Trophoblast cell (in vitro differentiated cells and primary cell): ENCODE measurements around the gene SYNJ2.

ENCODE experiments used
- DNase-seq, 2 donors: peaks; one replicate each; pipeline ENCODE4 v3.0.0-alpha.2; 2016
- H2AFZ ChIP-seq: 2 replicates; pipeline ENCODE4 v1.6.1; 2013; ENCODE audit warnings: low read length, moderate library complexity, mild to moderate bottlenecking; ENCODE audit not compliant: insufficient read depth, poor library complexity
- H2AK5ac ChIP-seq: 2 replicates; pipeline ENCODE4 v1.6.1; 2013; ENCODE audit warnings: mild to moderate bottlenecking, low read length
- H2BK120ac ChIP-seq: 2 replicates; pipeline ENCODE4 v1.6.1; 2013; ENCODE audit warnings: low read length, mild to moderate bottlenecking, moderate library complexity; ENCODE audit not compliant: insufficient read depth, poor library complexity
- H2BK12ac ChIP-seq: 2 replicates; pipeline ENCODE4 v1.6.1; 2013; ENCODE audit warnings: mild to moderate bottlenecking, low read length, moderate library complexity
- H2BK5ac ChIP-seq: 2 replicates; pipeline ENCODE4 v1.6.1; 2013; ENCODE audit warnings: low read length, low read depth, moderate library complexity, mild to moderate bottlenecking; ENCODE audit not compliant: poor library complexity
- H3K14ac ChIP-seq: 2 replicates; pipeline ENCODE4 v1.6.1; 2013; ENCODE audit warnings: mild to moderate bottlenecking, low read length
- H3K18ac ChIP-seq: 2 replicates; pipeline ENCODE4 v1.6.1; 2013; ENCODE audit warnings: mild to moderate bottlenecking, low read length
- H3K23ac ChIP-seq: 2 replicates; pipeline ENCODE4 v1.6.1; 2013; ENCODE audit warnings: low read length
- H3K27ac ChIP-seq: 2 replicates; pipeline ENCODE4 v1.5.1; 2013; ENCODE audit warnings: low read depth, mild to moderate bottlenecking, inconsistent platforms, low read length, moderate library complexity
- H3K27me3 ChIP-seq: 2 replicates; pipeline ENCODE4 v1.6.1; 2013; ENCODE audit warnings: inconsistent platforms, mild to moderate bottlenecking, low read length, moderate library complexity; ENCODE audit not compliant: insufficient read depth
- H3K36me3 ChIP-seq, 2 experiments: 1 replicate in 1 of 2; 2 replicates in 1 of 2; pipeline ENCODE4 v1.6.1; 2013; ENCODE audit warnings: low read length in 2 of 2, mild to moderate bottlenecking in 2 of 2, moderate library complexity in 1 of 2; ENCODE audit not compliant: insufficient read depth in 2 of 2, control insufficient read depth in 1 of 2
- H3K4ac ChIP-seq: 2 replicates; pipeline ENCODE4 v1.6.1; 2013; ENCODE audit warnings: low read depth, mild to moderate bottlenecking, low read length, moderate library complexity
- H3K4me1 ChIP-seq, 2 experiments: 1 replicate in 1 of 2; 2 replicates in 1 of 2; pipeline ENCODE4 v1.6.1; 2013; ENCODE audit warnings: low read length in 2 of 2, mild to moderate bottlenecking in 2 of 2, moderate library complexity in 1 of 2; ENCODE audit not compliant: insufficient read depth in 2 of 2, control insufficient read depth in 1 of 2
- H3K4me2 ChIP-seq: 2 replicates; pipeline ENCODE4 v1.6.1; 2013; ENCODE audit warnings: inconsistent platforms, mild to moderate bottlenecking, low read length, moderate library complexity
- H3K4me3 ChIP-seq: 2 replicates; pipeline ENCODE4 v1.5.1; 2013; ENCODE audit warnings: mild to moderate bottlenecking, low read depth, low read length, inconsistent platforms
- H3K79me1 ChIP-seq: one replicate; pipeline ENCODE4 v1.6.1; 2013; ENCODE audit warnings: low read length
- H3K79me2 ChIP-seq: 2 replicates; pipeline ENCODE4 v1.6.1; 2013; ENCODE audit warnings: low read length, mild to moderate bottlenecking; ENCODE audit not compliant: control insufficient read depth, insufficient read depth, poor library complexity
- H3K9ac ChIP-seq: 2 replicates; pipeline ENCODE4 v1.6.1; 2013; ENCODE audit warnings: mild to moderate bottlenecking, low read length
- H3K9me3 ChIP-seq: 2 replicates; pipeline ENCODE4 v1.6.1; 2013; ENCODE audit warnings: low read depth, mild to moderate bottlenecking, control low read depth, inconsistent platforms, low read length; ENCODE audit not compliant: insufficient read depth
- H4K12ac ChIP-seq: 2 replicates; pipeline ENCODE4 v1.6.1; 2013; ENCODE audit warnings: low read depth, mild to moderate bottlenecking, low read length, moderate library complexity
- H4K8ac ChIP-seq: 2 replicates; pipeline ENCODE4 v1.6.1; 2013; ENCODE audit warnings: low read depth, mild to moderate bottlenecking, low read length, moderate library complexity
- H4K91ac ChIP-seq: one replicate; pipeline ENCODE4 v1.6.1; 2013; ENCODE audit warnings: low read depth, mild to moderate bottlenecking, low read length, moderate library complexity
- WGBS: extraction: QIAGEN DNeasy Blood & Tissue Kit; methylation state at CpG from one replicate; pipeline ENCODE4 v1.1.7; 2013; ENCODE audit warnings: missing lambda C conversion rate; ENCODE audit not compliant: insufficient read length, insufficient coverage; ENCODE audit errors: extremely low coverage; 5-methylcytosine and 5-hydroxymethylcytosine counted together

Gene SYNJ2

GRCh38 chr6:158020811-158021210, 39.1 kb downstream of the SYNJ2 start:
- Histone ChIP-seq H3K4me2 (no peak overlapping the region), H3K9ac (no peak overlapping the region), H3K36me3 (peaks cover 13 to 27% of the 10 kb centered on the region in 2 experiments), H3K14ac (no peak overlapping the region), H2BK5ac (no peak overlapping the region), H2BK120ac (no peak overlapping the region), H3K4me1 (peaks cover 2 to 5% of the 10 kb centered on the region in 2 experiments), H2AFZ (no peak overlapping the region), H3K23ac (no peak overlapping the region), H3K18ac (no peak overlapping the region), H3K79me1 (peaks cover 6% of the 10 kb centered on the region), H3K79me2 (no peaks in the 10 kb centered on the region), H2BK12ac (no peak overlapping the region), H4K12ac (no peak overlapping the region), H2AK5ac (no peak overlapping the region), H4K8ac (no peak overlapping the region), H3K9me3 (peaks cover 1% of the 10 kb centered on the region), H3K27me3 (no peaks in the 10 kb centered on the region), H4K91ac (no peak overlapping the region), H3K27ac (no peak overlapping the region), H3K4ac (no peak overlapping the region), H3K4me3 (no peak overlapping the region)
- WGBS: no CpG with 5 or more reads among the region's 2 CpGs
- no peak for DNase-seq

- Histone ChIP-seq H3K4me1 (peaks cover 7 to 10% of the 10 kb centered on the region in 2 experiments), H3K27ac (no peak overlapping the region), H3K79me2 (peaks cover 2% of the 10 kb centered on the region), H3K4me3 (no peak overlapping the region), H3K18ac (peak overlapping the region; percentile 51), H2AK5ac (no peak overlapping the region), H3K14ac (no peak overlapping the region), H3K4ac (peak overlapping the region; percentile 1), H2BK120ac (no peak overlapping the region), H3K9ac (no peak overlapping the region), H3K27me3 (no peaks in the 10 kb centered on the region), H2BK5ac (no peak overlapping the region), H2BK12ac (no peak overlapping the region), H4K8ac (no peak overlapping the region), H2AFZ (peak overlapping the region; percentile 4), H3K36me3 (peaks cover 13 to 27% of the 10 kb centered on the region in 2 experiments), H4K91ac (no peak overlapping the region), H3K23ac (no peak overlapping the region), H4K12ac (no peak overlapping the region), H3K4me2 (no peak overlapping the region), H3K79me1 (peaks cover 11% of the 10 kb centered on the region), H3K9me3 (peaks cover 1% of the 10 kb centered on the region)
- WGBS: no CpG with 5 or more reads among the region's 4 CpGs
- DNase-seq: no peak
These were observed 39.7 kb downstream of the SYNJ2 start for GRCh38 chr6:158021376-158021775.

DNA sequence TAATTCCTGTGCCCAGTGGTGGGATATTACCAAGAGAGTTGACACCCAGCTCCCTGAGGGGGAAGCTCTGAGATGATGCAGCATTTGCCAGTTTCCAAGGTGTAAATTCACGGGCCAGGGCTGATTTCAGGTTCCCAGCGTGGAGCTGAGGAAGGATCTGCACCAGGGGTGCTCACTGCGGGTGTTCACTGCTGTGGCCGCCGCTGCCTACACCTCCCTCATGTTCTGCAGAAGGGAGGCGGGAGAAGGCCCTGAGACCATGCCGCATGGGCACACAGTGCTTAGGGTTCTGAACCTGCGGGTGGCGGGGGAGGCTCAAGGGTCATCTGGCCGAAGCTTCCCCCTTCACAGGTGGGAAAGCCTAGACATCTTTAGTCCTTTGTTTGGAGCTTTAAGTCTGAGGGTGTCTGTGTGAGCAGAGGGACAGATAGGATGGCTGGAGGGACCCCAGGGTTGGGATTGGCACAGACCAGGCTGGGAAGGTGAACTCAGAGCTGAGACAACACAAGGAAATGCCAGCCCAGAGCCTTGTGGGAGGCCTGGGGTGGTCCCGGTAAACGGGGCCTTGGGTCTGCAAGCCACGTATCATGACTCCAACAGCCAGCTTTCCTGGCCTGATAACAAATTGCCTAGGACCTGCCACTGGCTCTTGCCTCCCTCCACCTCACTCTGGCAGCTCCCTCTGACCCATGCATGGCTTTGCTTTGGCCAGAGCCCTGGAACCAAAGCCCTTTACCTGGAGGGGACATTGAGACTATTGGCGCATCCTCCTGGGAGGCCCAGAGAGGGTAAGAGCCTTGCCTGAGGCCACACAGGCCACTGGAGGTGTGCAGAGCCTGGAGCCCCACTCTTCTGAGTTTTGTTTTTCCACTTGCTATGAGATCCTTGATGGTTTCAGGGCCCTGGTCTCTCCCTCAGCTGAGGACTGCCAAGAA, 40.4 kb downstream of the SYNJ2 start:
- H3K9ac ChIP-seq: no peak overlapping the region
- no peak overlapping the region for H4K8ac ChIP-seq
- H3K27ac ChIP-seq: no peak overlapping the region
- no peak overlapping the region for H3K4me2 ChIP-seq
- no peak overlapping the region for H2AK5ac ChIP-seq
- peaks cover 1% of the 10 kb centered on the region for H3K9me3 ChIP-seq
- no peak overlapping the region for H3K23ac ChIP-seq
- peak overlapping the region; percentile 29 for H3K4ac ChIP-seq
- H3K27me3 ChIP-seq: no peaks in the 10 kb centered on the region
- no peak overlapping the region for H3K4me3 ChIP-seq
- DNase-seq: no peak
- H4K91ac ChIP-seq: peak overlapping the region; percentile 21
- no peak overlapping the region for H4K12ac ChIP-seq
- H3K79me2 ChIP-seq: peaks cover 4% of the 10 kb centered on the region
- no peak overlapping the region for H3K14ac ChIP-seq
- H2BK120ac ChIP-seq: no peak overlapping the region
- H2BK12ac ChIP-seq: no peak overlapping the region
- no peak overlapping the region for H3K18ac ChIP-seq
- no peak overlapping the region for H2BK5ac ChIP-seq
- peaks cover 13 to 27% of the 10 kb centered on the region in 2 experiments for H3K36me3 ChIP-seq
- no peak overlapping the region for H2AFZ ChIP-seq
- H3K79me1 ChIP-seq: peaks cover 13% of the 10 kb centered on the region
- WGBS: no CpG with 5 or more reads among the region's 14 CpGs
- H3K4me1 ChIP-seq: peaks cover 11 to 14% of the 10 kb centered on the region in 2 experiments

DNA sequence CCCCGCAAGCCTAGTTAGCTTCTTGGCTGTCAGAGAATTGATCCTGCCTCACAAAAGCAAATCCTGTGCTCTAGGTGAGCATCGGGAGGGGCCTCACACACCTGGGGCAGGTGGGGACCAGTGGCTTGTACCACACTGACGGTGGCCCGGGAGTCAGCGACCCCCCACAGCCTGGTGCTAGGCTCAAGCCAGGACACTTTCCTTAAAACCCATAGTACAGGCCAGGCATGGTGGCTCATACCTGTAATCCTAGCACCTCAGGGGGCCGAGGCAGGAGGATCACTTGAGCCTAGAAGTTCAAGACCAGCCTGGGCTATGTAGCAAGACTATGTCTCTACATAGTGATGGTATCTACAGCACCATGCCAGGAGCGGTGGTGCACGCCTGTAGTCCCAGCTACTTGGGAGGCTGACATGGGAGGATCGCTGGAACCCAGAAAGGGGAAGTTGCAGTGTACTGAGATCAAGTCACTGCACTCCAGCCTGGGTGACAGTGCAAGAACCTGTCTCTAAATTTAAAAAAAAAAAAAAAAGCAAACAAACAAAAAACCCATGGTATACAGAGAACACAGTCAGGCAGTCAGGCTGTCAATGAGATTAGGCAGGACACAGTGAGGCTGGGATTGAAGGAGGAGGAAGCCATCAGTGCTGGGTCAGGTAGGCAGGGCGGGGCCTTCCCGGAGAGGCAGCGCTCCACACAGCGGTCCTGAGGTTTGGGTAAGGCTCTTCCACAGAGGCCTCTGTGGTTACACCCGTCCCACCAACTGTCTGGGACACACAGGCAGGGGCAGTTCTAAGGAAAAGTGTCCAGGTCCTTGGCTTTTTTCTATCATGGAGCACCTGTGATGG, 41.3 kb downstream of the SYNJ2 start:
- no peak overlapping the region for H3K23ac ChIP-seq
- no CpG with 5 or more reads among the region's 14 CpGs for WGBS
- no peak overlapping the region for H4K91ac ChIP-seq
- H4K12ac ChIP-seq: no peak overlapping the region
- peaks cover 4% of the 10 kb centered on the region for H3K79me2 ChIP-seq
- H3K27me3 ChIP-seq: no peaks in the 10 kb centered on the region
- no peak overlapping the region for H4K8ac ChIP-seq
- peak in 1 of 2 donors; percentile 15 for DNase-seq
- no peak overlapping the region for H3K14ac ChIP-seq
- H2BK5ac ChIP-seq: no peak overlapping the region
- no peak overlapping the region for H2AFZ ChIP-seq
- H2BK12ac ChIP-seq: no peak overlapping the region
- no peak overlapping the region for H3K18ac ChIP-seq
- H3K9ac ChIP-seq: no peak overlapping the region
- H3K4me3 ChIP-seq: no peak overlapping the region
- no peak overlapping the region for H3K4me2 ChIP-seq
- H2BK120ac ChIP-seq: no peak overlapping the region
- peaks cover 1% of the 10 kb centered on the region for H3K9me3 ChIP-seq
- H3K4me1 ChIP-seq: peaks cover 13 to 17% of the 10 kb centered on the region in 2 experiments
- H3K27ac ChIP-seq: no peak overlapping the region
- H3K79me1 ChIP-seq: peaks cover 16% of the 10 kb centered on the region
- H3K4ac ChIP-seq: no peak overlapping the region
- H3K36me3 ChIP-seq: peaks cover 9 to 22% of the 10 kb centered on the region in 2 experiments
- no peak overlapping the region for H2AK5ac ChIP-seq
